OCI-LY3 (cell line): Measurements from ENCODE around the gene CAT.
A peak's percentile ranks its signal among the peaks of the same experiment; 100 is the strongest.

Experiments used
- H2AFZ ChIP-seq: fragments of 200-600, 300-600 bp; shearing (Covaris generic); 2 replicates; pipeline ENCODE4 v1.6.0; 2014; ENCODE audit warnings: antibody characterized with exemption, low read depth, low read length
- H3K27ac ChIP-seq: fragments of 200-600, 300-600 bp; sonication (generic); 2 replicates; pipeline ENCODE4 v1.5.1; 2014; ENCODE audit warnings: mild to moderate bottlenecking, low read length, moderate library complexity, mixed read lengths
- H3K27me3 ChIP-seq: fragments of 200-600, 300-600 bp; sonication (generic); 2 replicates; pipeline ENCODE4 v1.6.1; 2014; ENCODE audit warnings: low read depth, low read length, mixed read lengths
- H3K36me3 ChIP-seq: fragments of 200-600, 300-600 bp; sonication (generic); replicated peaks from 2 replicates; pipeline ENCODE3; 2014; ENCODE audit warnings: low read depth, low read length, mixed read lengths
- H3K4me1 ChIP-seq: fragments of 300-600, 200-600 bp; sonication (generic); 2 replicates; pipeline ENCODE4 v1.6.1; 2014; ENCODE audit warnings: low read length, mixed read lengths
- H3K4me2 ChIP-seq: fragments of 200-600, 300-600 bp; sonication (generic); 2 replicates; pipeline ENCODE4 v1.6.1; 2014; ENCODE audit warnings: low read length, mixed read lengths
- H3K4me3 ChIP-seq: fragments of 300-600, 200-600 bp; sonication (generic); 2 replicates; pipeline ENCODE4 v1.5.1; 2014; ENCODE audit warnings: antibody characterized with exemption, mild to moderate bottlenecking, low read length, moderate library complexity
- H3K79me2 ChIP-seq: fragments of 300-600, 200-600 bp; shearing (Covaris generic); 2 replicates; pipeline ENCODE4 v1.6.1; 2014; ENCODE audit warnings: mild to moderate bottlenecking, low read length, mixed read lengths
- H3K9ac ChIP-seq: fragments of 300-600, 200-600 bp; shearing (Covaris generic); 2 replicates; pipeline ENCODE4 v1.6.0; 2014; ENCODE audit warnings: mild to moderate bottlenecking, low read length, moderate library complexity
- H3K9me3 ChIP-seq: fragments of 200-600, 300-600 bp; shearing (Covaris generic); 2 replicates; pipeline ENCODE4 v1.6.1; 2014; ENCODE audit warnings: low read length, mixed read lengths; ENCODE audit not compliant: insufficient read depth
- H4K20me1 ChIP-seq: fragments of 200-600, 300-600 bp; sonication (generic); 2 replicates; pipeline ENCODE4 v1.6.1; 2016; ENCODE audit warnings: low read length, mixed read lengths; ENCODE audit not compliant: insufficient read depth
- CTCF ChIP-seq: fragments of 200-600, 300-600 bp; sonication (generic); IDR thresholded peaks from 2 replicates; pipeline ENCODE4 v1.5.1; 2014; ENCODE audit warnings: antibody characterized with exemption, low read length, low read depth
- EZH2phosphoT487 ChIP-seq: fragments of 200-600 bp; shearing (Covaris generic); IDR thresholded peaks from 2 replicates; pipeline ENCODE4 v1.6.1; 2018; ENCODE audit warnings: antibody characterized with exemption, mixed run types, low read depth

CAT gene

GRCh38 chr11:34510673-34511072, 71.9 kb downstream of the CAT start:
- H3K4me1 ChIP-seq: peaks cover 10% of the 10 kb centered on the region
- no peak overlapping the region for H3K4me2 ChIP-seq
- H3K4me3 ChIP-seq: no peak overlapping the region
- H3K79me2 ChIP-seq: no peaks in the 10 kb centered on the region
- H3K27me3 ChIP-seq: 0 out of 2 replicates have a peak, but pooled peaks cover under 1% of the 10 kb centered on the region
- H3K9ac ChIP-seq: no peak overlapping the region
- no peak for TF ChIP-seq EZH2phosphoT487
- no peak for TF ChIP-seq CTCF
- no peaks in the 10 kb centered on the region for H3K9me3 ChIP-seq
- no peak overlapping the region for H3K27ac ChIP-seq
- no peaks in the 10 kb centered on the region for H3K36me3 ChIP-seq
- H4K20me1 ChIP-seq: no peaks in the 10 kb centered on the region
- no peak overlapping the region for H2AFZ ChIP-seq

- TF ChIP-seq EZH2phosphoT487 (no peak), CTCF (peak; percentile 87)
- Histone ChIP-seq H3K9ac (no peak overlapping the region), H3K36me3 (no peaks in the 10 kb centered on the region), H3K4me3 (no peak overlapping the region), H3K4me2 (peak overlapping the region; percentile 43), H4K20me1 (no peaks in the 10 kb centered on the region), H3K27ac (no peak overlapping the region), H3K27me3 (peaks cover 12% of the 10 kb centered on the region), H3K4me1 (peaks cover 10% of the 10 kb centered on the region), H3K9me3 (no peaks in the 10 kb centered on the region), H2AFZ (peak overlapping the region; percentile 72; the same call in 1 of the 2 replicates), H3K79me2 (no peaks in the 10 kb centered on the region)
These were observed 74.3 kb downstream of the CAT start for GRCh38 chr11:34512840-34513681.

GRCh38 chr11:34513682-34514449, 75.1 kb downstream of the CAT start, which contains the start of gene ELF5:
Gene ELF5 (minus strand): TSS chr11:34513794. CDS start chr11:34505749, 8,045 bp downstream.
- H2AFZ ChIP-seq: peak within 1 kb of the TSS; percentile 72; the same call in 1 of the 2 replicates

More at GRCh38 chr11:34513682-34514449, 75.1 kb downstream of the CAT start, which contains the start of gene ELF5:
- Histone ChIP-seq H4K20me1 (no peaks in the 10 kb centered on the region), H3K79me2 (no peaks in the 10 kb centered on the region), H3K9ac (no peak within 1 kb of the TSS), H3K36me3 (no peaks in the 10 kb centered on the region), H3K4me3 (no peak within 1 kb of the TSS), H3K27me3 (peaks cover 18% of the 10 kb centered on the region), H3K9me3 (no peaks in the 10 kb centered on the region), H3K4me1 (peaks cover 10% of the 10 kb centered on the region), H3K4me2 (peak within 1 kb of the TSS; percentile 43), H3K27ac (no peak within 1 kb of the TSS)
- TF ChIP-seq CTCF (no peak), EZH2phosphoT487 (no peak)
